Measurements from ENCODE around the gene WDR54. TPM values are rescaled to one million over a fixed set of nuclear protein-coding genes. Genes with fewer than 3 reads are reported as not detected.

The WDR54 gene
- polyA plus RNA-seq, 1 donor (not counting 4 experiments of a cell fraction or from before 2014, with no cell fraction given): 35.2 TPM

DNA sequence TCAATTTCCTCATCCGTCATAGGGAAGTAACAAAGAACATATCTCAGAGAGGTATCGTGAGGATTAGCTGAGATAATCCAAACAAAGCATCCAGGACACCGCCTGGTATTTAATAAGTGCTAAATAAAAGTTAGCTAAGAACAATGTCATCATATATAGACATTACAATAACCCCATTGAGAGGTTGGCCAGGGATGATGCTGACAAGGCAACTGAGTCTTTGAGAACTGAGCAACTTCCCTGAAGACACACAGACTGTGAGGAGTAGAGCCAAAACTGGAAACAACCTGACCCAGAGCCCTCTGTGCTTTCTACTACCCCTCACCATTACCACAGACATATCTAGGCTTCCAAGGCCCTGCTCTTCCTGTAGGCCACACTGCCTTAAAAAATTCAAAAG lies 39.8 kb upstream of the WDR54 start:
- TF ChIP-seq CTCF (optimal IDR thresholded peaks at IDR 0.05 in 1 of 3, IDR thresholded peaks at IDR 0.05 in 1 of 3, conservative IDR thresholded peaks at IDR 0.05 in 1 of 3; ENCODE audit: extremely low read depth in 1 of 3, insufficient read depth in 2 of 3, low read length in 3 of 3) (no peak), EZH2 (IDR thresholded peaks at IDR 0.05; ENCODE audit: low read length) (no peak)
- no peak for FAIRE-seq

GRCh38 chr2:74383254-74383653 lies 38.3 kb upstream of the WDR54 start:
- Histone ChIP-seq H3K79me2 (ENCODE audit: control insufficient read depth, insufficient read depth, low read length) (peaks cover 79% of the 10 kb centered on the region), H3K36me3 (ENCODE audit: control insufficient read depth in 2 of 2, extremely low read depth in 1 of 2, insufficient read depth in 2 of 2, low read length in 2 of 2) (peaks cover 6 to 7% of the 10 kb centered on the region in 2 experiments), H3K9me3 (ENCODE audit: control insufficient read depth, low read depth, low read length) (no peaks in the 10 kb centered on the region), H4K20me1 (ENCODE audit: control insufficient read depth, extremely low read depth, insufficient read depth, low read length) (peaks cover 26% of the 10 kb centered on the region), H3K9me1 (ENCODE audit: control insufficient read depth, extremely low read depth, insufficient read depth, low read length) (no peaks in the 10 kb centered on the region), H3K9ac (ENCODE audit: control insufficient read depth, extremely low read depth, insufficient read depth, low read length) (no peak overlapping the region), H3K4me2 (ENCODE audit: control insufficient read depth, extremely low read depth, insufficient read depth, low read depth, low read length) (no peak overlapping the region), H3K27me3 (ENCODE audit: control insufficient read depth, extremely low read depth, insufficient read depth, low read length) (no peaks in the 10 kb centered on the region), H3K27ac (ENCODE audit: control insufficient read depth, insufficient read depth, low read length) (no peak overlapping the region), H3K4me1 (ENCODE audit: control insufficient read depth, extremely low read depth, insufficient read depth, low read length) (peaks cover 21% of the 10 kb centered on the region), H3K4me3 (ENCODE audit: control insufficient read depth in 2 of 3, extremely low read depth in 1 of 3, insufficient read depth in 2 of 3, low read depth in 1 of 3, low read length in 3 of 3) (no peak overlapping the region), H2AFZ (ENCODE audit: control insufficient read depth, low read length) (no peak overlapping the region)
- FAIRE-seq (no peak), DNase-seq (ENCODE audit: low read depth, low spot score) (no peak)
- dilution Hi-C loops (cut with MboI; ENCODE audit: extremely low pct_ligation_motif_present, low sequenced_read_pairs): no loop called here
- TF ChIP-seq EZH2 (IDR thresholded peaks at IDR 0.05; ENCODE audit: low read length) (no peak), CTCF (optimal IDR thresholded peaks at IDR 0.05 in 1 of 3, IDR thresholded peaks at IDR 0.05 in 1 of 3, conservative IDR thresholded peaks at IDR 0.05 in 1 of 3; ENCODE audit: extremely low read depth in 1 of 3, insufficient read depth in 2 of 3, low read length in 3 of 3) (no peak)

More for the DNA sequence above, 39.8 kb upstream of the WDR54 start:
- H3K79me2 ChIP-seq (ENCODE audit: control insufficient read depth, insufficient read depth, low read length): peaks cover 66% of the 10 kb centered on the region
- no peak overlapping the region for H2AFZ ChIP-seq (ENCODE audit: control insufficient read depth, low read length)
- no peak overlapping the region for H3K4me2 ChIP-seq (ENCODE audit: control insufficient read depth, extremely low read depth, insufficient read depth, low read depth, low read length)
- H3K9me3 ChIP-seq (ENCODE audit: control insufficient read depth, low read depth, low read length): no peaks in the 10 kb centered on the region
- no peaks in the 10 kb centered on the region for H3K9me1 ChIP-seq (ENCODE audit: control insufficient read depth, extremely low read depth, insufficient read depth, low read length)
- no peak overlapping the region for H3K9ac ChIP-seq (ENCODE audit: control insufficient read depth, extremely low read depth, insufficient read depth, low read length)
- dilution Hi-C loops (cut with MboI; ENCODE audit: extremely low pct_ligation_motif_present, low sequenced_read_pairs): no loop called here
- no peak overlapping the region for H3K27ac ChIP-seq (ENCODE audit: control insufficient read depth, insufficient read depth, low read length)
- H3K4me3 ChIP-seq (ENCODE audit: control insufficient read depth in 2 of 3, extremely low read depth in 1 of 3, insufficient read depth in 2 of 3, low read depth in 1 of 3, low read length in 3 of 3): no peak overlapping the region
- peaks cover 21% of the 10 kb centered on the region for H4K20me1 ChIP-seq (ENCODE audit: control insufficient read depth, extremely low read depth, insufficient read depth, low read length)
- DNase-seq (ENCODE audit: low read depth, low spot score): no peak
- H3K27me3 ChIP-seq (ENCODE audit: control insufficient read depth, extremely low read depth, insufficient read depth, low read length): no peaks in the 10 kb centered on the region
- H3K4me1 ChIP-seq (ENCODE audit: control insufficient read depth, extremely low read depth, insufficient read depth, low read length): peaks cover 17% of the 10 kb centered on the region
- H3K36me3 ChIP-seq (ENCODE audit: control insufficient read depth in 2 of 2, extremely low read depth in 1 of 2, insufficient read depth in 2 of 2, low read length in 2 of 2): peaks cover 16 to 19% of the 10 kb centered on the region in 2 experiments
